Colonic mucosa (tissue), 4 donors: Measurements from ENCODE around the gene HDAC4. TPM values are rescaled to one million over a fixed set of nuclear protein-coding genes. Genes with fewer than 3 reads are reported as not detected.

Experiments used
- DNase-seq: peaks from one replicate; pipeline ENCODE4 v3.0.0-alpha.2; 2020
- H3K27ac ChIP-seq: fragments of 200-600 bp; one replicate; pipeline ENCODE4 v1.8.0; 2021
- H3K27me3 ChIP-seq: fragments of 200-600 bp; one replicate; pipeline ENCODE4 v1.8.0; 2021
- H3K36me3 ChIP-seq: fragments of 200-600 bp; one replicate; pipeline ENCODE4 v1.8.0; 2021
- H3K4me1 ChIP-seq: fragments of 200-600 bp; one replicate; pipeline ENCODE4 v1.8.0; 2021; ENCODE audit warnings: mild to moderate bottlenecking
- H3K4me3 ChIP-seq: fragments of 200-600 bp; one replicate; pipeline ENCODE4 v1.8.0; 2021
- H3K9ac ChIP-seq, 2 donors: one replicate each; pipeline ENCODE4 v1.7.0; 2013; ENCODE audit warnings: control low read depth in 2 of 2, low read depth in 2 of 2, low read length in 2 of 2
- H3K9me3 ChIP-seq: fragments of 200-600 bp; one replicate; pipeline ENCODE4 v1.8.0; 2021
- CTCF ChIP-seq: fragments of 200-600 bp; IDR thresholded peaks from one replicate; pipeline ENCODE4 v1.8.0; 2022; ENCODE audit warnings: antibody characterized with exemption, mild to moderate bottlenecking
- intact Hi-C: fragments of 100-400 bp; cut with DNase I; formaldehyde crosslinking; loops from one replicate; pipeline ENCODE4 v1.14.1; 2022
- total RNA-seq, 2 donors: library from RNA; stranded (reverse); fragmentation: NEBNext Ultra II Directional in 1 of 2; extraction: Animal tissue kit (Norgen Biotek cat#: 25700) in 1 of 2; gene quantifications; one replicate each; pipeline ENCODE4 v1.2.1, GENCODE V29; 2021
- donor health status: healthy.
- donor health status: DM: no; HTN: no; CAD: no.
- donor health status: DM: no; HTN: no; CAD: no.

The HDAC4 gene
- total RNA-seq, 2 donors from 2014 or later: 35.3 to 46.8 TPM

GRCh38 chr2:239432174-239432573, 31.4 kb upstream of the HDAC4 start:
- intact Hi-C loops: no loop called here
- no peak for DNase-seq
- Histone ChIP-seq H3K27ac (no peak overlapping the region), H3K27me3 (no peaks in the 10 kb centered on the region), H3K36me3 (no peaks in the 10 kb centered on the region), H3K4me1 (no peaks in the 10 kb centered on the region), H3K9ac (no peak overlapping the region), H3K4me3 (no peak overlapping the region), H3K9me3 (no peaks in the 10 kb centered on the region)
- no peak for TF ChIP-seq CTCF

GRCh38 chr2:239431536-239431935, 30.7 kb upstream of the HDAC4 start:
- no peaks in the 10 kb centered on the region for H3K36me3 ChIP-seq
- no peak for TF ChIP-seq CTCF

GRCh38 chr2:239429473-239430350, 28.9 kb upstream of the HDAC4 start:
- no peak overlapping the region for H3K27ac ChIP-seq
- no peaks in the 10 kb centered on the region for H3K9me3 ChIP-seq
- H3K4me1 ChIP-seq: no peaks in the 10 kb centered on the region
- no peaks in the 10 kb centered on the region for H3K27me3 ChIP-seq
- no peak for TF ChIP-seq CTCF
- no peak overlapping the region for H3K4me3 ChIP-seq
- no peak for DNase-seq
- H3K36me3 ChIP-seq: no peaks in the 10 kb centered on the region
- no peak overlapping the region for H3K9ac ChIP-seq
- intact Hi-C loops: no loop called here

More at GRCh38 chr2:239431536-239431935, 30.7 kb upstream of the HDAC4 start:
- intact Hi-C loops: no loop called here
- no peak overlapping the region for H3K4me3 ChIP-seq
- no peak overlapping the region for H3K9ac ChIP-seq
- no peaks in the 10 kb centered on the region for H3K9me3 ChIP-seq
- DNase-seq: no peak
- H3K4me1 ChIP-seq: no peaks in the 10 kb centered on the region
- H3K27me3 ChIP-seq: no peaks in the 10 kb centered on the region
- H3K27ac ChIP-seq: no peak overlapping the region

DNA sequence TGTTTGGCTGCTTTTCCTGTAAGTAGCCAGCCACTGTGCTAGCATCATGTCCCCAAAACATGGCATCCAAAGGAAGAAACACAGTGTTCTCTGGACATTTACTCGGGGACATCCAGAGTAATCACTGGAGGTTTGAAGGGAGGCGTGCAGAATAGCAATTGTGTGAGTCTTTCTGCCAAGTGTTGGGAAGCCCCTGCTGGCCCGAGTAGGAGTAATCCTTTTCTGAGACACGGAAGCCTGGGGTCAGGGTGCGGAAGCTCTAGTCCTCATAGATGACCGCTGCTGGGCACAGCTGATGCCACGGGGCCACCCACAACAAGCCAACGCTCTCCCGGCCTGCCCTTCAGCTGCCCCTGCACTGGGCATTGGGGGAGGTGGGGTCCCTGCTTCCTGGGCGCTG, 24.8 kb upstream of the HDAC4 start:
- no peak for TF ChIP-seq CTCF
- no peak overlapping the region for H3K9ac ChIP-seq
- H3K36me3 ChIP-seq: no peaks in the 10 kb centered on the region
- no peaks in the 10 kb centered on the region for H3K4me1 ChIP-seq
- intact Hi-C loops: no loop called here
- no peak for DNase-seq
- no peak overlapping the region for H3K4me3 ChIP-seq
- H3K27me3 ChIP-seq: no peaks in the 10 kb centered on the region
- no peak overlapping the region for H3K27ac ChIP-seq
- H3K9me3 ChIP-seq: no peaks in the 10 kb centered on the region

DNA sequence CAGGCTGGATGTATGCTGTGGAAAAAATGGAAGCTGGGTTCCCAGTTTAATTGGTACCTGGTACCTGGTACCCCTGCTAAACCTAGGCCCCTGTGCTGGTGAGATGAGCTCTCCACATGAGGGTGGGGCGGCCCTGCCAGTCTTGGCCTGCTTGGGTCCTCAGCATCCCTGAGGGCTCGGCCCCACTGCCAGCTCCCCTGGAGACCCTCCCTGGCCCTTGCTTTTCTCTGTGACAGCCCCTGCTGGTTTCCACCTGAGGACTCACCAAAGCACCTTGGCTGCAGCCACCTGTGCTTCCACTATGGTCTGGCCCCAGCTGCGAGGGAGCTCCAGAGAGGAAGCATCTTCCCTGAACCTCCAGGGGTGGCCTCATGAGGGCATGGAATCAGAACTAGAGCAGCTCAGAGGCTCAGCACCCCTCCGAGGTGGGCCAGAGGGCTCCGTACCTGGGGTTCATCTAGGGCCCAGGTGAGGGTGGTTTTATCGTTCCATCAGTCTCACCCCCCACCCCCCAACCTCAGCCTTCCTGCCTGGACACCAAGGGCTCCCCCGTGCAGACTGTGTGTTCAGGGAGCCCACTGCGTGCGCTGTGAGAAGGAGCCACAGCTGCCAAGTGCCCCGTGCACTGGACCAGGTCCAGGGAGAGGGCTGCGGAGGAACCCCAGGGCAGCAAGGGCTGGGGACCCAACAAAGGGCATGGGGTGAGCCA, 23.7 kb upstream of the HDAC4 start:
- H3K36me3 ChIP-seq: no peaks in the 10 kb centered on the region
- no peaks in the 10 kb centered on the region for H3K27me3 ChIP-seq

More for the DNA sequence above, 23.7 kb upstream of the HDAC4 start:
- intact Hi-C loops: no loop called here
- H3K9ac ChIP-seq: no peak overlapping the region
- DNase-seq: no peak
- H3K9me3 ChIP-seq: no peaks in the 10 kb centered on the region
- H3K4me3 ChIP-seq: no peak overlapping the region
- TF ChIP-seq CTCF: no peak
- no peak overlapping the region for H3K27ac ChIP-seq
- H3K4me1 ChIP-seq: no peaks in the 10 kb centered on the region
